HG03565 (cell line): ENCODE data around the gene LRMDA.

ENCODE experiments used
- ATAC-seq: cut with Tn5 transposase; IDR thresholded peaks from one replicate; pipeline ENCODE4 v1.9.1; 2021; ENCODE audit warnings: mild to moderate bottlenecking, moderate library complexity; ENCODE audit not compliant: unreplicated experiment

The LRMDA gene

DNA sequence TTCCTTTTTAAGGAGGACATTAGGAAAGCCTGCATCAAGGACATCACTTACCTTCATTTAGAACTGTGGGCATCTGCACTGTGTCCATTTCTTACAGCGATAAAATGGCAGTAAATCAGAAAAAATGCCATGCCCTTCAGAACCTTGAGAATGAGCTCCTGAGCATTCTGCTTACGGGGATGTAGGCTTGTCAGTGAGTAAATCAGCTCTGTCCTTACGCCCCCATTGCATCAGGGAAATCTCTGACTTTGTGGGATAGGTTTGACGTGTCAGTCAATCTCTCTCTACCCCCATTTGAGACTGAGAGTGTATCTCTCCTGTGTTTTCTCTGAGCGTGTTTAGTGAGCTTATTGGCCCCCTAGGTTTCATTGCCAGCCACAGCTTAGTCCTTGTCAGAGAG, 837.1 kb downstream of the LRMDA start:
- no peak for ATAC-seq

DNA sequence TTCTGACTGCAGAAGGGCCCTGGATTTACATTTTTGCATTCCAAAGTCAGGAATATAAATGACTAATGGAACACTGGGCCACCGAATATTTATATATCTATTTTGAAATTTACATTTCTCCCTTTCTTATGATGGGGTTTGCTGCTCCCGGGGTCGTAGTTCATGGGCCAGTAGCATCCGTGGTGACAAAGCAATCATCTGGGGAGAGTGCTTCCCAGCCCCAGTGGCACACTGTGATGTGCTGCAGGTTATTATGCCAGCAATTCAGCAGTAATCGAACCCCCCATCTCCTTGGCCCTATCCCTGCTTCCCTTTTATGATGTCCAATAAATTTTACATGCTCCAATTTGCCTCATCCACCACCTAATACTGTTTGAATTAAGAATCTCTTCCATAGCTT, 837.5 kb downstream of the LRMDA start:
- ATAC-seq, result no peak

DNA sequence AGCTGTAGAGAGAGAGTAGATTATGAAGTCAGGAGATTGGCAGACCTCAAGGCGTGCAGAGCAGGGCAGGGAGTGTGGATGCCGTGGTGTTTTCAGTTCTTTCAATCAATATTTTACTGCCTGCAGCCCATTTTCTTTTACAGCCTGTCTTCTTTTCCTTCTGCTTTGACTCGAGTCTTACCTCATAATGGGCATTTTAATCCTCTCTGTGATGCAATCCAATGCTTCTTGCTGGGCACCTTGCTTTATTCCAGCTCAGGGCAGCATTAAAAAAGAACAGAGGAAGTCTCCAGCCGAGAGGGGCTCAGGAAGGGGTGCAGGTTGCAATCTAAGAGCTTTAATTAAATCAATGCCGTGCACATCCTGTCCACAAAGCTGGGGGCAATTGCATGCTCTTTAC, 839.0 kb downstream of the LRMDA start:
- no peak for ATAC-seq

DNA sequence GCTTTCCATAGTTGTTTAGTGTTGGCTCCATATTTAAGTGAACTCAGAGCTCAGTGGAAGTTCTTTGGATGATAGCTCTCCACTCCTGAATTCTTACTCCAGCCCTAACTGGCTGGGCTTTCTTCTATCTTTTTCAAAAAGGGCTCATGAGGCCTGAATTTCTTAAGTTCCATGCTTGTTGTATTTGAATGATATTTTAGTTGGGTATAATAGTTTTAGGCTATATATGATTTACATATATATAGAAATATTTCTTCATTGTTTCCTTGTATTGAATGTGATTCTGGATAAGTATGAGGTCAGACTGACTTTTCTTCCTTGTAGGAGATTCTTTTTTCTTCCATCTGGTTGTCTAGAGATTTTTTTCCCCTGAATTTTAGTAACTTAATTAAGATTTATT, 843.5 kb downstream of the LRMDA start:
- ATAC-seq, result no peak

DNA sequence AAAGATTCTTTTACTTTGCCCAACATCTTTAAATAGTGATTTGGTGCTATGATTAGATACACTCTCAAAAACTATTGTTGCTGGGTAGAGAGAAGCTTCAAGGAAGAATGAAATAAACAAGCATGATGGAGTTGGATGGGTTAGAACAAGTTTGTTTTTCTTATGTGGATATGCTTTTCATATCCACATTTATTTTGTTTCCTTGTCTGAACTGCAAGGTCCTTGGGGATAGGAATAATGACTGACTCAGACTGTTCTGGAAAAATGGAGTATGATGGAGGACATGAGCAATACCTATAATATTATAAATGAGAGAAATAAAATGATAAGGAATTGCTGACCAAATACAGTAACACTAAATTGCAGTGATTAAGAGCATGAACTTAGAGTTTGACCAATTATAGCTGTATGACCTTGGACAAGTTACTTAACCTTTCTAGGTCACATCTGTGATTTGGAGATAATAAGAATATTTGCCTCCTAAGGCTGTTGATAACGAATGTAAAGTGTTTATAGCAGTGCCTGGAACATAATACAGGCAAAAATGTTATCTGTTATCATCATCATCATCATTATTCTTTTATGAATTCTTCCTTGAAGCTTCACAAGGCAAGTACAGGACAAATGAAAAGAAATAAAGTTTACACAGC, 847.5 kb downstream of the LRMDA start:
- ATAC-seq, result no peak

DNA sequence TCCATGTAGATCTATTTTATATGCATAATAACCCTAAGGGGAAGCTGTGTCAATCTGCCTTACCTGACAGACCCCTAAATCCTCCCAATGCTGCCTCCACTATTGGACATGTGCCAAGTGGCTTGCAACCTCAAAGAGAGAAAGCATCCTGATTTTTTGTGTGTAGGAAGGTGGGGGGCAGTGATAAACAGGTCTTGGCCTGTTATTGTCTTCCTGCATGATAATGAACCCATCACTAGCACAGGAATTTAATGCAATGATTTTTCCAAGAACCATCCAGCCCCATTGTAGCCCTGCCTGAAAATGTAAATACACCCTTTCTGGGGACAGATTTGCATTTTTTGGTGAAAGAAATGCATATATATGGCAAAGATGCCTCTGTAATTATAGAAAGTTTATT, 850.2 kb downstream of the LRMDA start:
- ATAC-seq, result no peak

DNA sequence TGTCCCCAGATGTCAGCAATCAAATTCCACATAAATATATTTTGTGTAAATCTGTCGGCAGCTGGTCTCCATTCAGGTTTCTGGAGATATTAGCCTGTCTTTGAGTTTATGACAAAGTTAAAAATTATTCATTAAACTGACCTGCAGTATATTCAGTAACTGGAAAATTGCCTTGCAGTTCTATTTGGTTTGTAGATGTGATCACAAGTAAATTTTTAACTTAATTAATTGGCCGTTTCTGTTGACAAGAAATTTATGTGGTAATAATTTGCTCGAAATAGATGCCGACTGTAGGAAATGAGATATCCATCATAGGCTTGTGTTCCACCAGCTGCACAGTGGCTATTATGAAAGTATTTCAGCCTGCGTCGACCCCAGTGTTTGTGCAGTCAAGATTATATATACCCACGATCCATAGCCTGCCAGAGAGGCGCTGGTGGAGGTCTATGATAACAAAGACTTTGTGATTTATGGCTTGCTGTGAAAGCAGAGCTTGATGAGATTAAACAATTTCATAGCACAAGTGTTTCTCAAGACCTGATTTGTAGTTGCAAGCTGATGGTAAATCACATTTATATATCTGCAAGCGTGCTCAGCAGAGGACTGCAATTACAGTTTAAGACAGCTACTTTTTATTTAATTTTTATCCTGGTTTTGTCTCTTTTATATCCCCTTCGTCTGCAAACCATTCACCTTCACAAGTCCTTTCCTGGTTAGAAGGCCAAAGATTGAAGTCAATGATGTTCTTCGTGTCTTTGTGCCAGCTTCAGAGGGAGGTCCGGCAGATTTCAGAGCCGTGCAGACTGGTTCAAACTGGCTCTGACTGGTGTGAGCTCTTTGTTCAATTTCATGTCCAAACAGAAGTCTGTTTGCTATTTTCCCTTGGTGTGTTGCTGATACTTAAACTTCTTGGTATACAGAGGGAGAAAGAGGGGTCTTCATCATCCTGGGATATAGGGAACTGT, 850.9 kb downstream of the LRMDA start:
- ATAC-seq, result no peak

DNA sequence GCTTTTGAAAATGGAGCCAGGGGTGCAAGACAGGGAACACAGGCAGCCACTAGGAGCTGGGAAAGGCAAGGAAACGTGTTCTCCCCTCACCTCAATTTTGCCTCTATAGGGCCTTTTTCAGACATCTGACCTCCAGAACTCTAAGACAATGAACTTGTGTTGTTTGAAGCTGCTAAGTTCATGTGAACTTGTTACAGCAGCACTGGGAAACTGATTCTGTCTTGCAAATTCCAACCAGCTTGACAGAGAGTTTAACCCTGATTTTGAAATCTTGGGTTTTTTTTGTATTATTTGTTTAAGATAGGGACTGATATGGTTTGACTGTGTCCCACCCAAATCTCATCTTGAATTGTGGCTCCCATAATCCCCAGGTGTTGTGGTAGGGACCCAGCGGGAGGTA, 852.9 kb downstream of the LRMDA start:
- ATAC-seq, result no peak

DNA sequence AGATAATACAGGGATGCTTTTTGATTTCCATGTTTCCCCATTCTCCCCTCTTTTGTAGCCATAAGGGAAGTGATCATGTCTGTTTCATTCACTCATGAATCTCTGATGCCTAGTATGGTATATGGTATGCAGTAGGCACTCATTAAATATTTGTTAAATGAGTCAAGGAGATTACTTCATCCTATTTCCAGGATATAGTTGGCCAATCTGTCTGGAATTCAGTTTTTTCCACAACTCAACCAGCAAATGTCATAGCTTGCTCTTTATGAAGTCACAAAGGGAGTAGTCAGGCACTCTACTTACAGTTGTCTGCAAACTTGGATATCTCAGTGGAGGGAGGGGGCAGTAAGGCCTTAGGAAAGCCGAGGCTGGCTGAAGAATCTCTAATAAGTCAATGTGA, 853.6 kb downstream of the LRMDA start:
- ATAC-seq, result no peak

DNA sequence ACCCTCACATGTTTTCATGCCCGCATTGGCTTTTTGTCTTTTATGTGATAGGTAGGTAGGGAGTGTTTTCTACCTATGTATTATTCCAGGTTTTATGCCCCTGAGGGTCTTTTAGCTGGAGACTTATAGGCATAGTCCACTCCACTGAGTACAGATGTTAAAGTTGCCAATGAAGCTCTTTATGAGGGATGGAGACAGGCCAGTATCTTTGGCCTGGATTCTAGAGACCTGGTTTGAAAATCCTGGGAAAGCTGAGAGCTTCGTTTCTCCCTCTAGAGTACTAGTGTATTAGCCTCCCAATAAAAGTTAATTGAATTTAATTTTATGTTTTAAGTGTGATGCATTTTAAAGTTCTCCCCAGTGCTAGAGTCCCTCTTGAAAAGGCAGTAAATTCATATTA, 854.1 kb downstream of the LRMDA start:
- no peak for ATAC-seq

DNA sequence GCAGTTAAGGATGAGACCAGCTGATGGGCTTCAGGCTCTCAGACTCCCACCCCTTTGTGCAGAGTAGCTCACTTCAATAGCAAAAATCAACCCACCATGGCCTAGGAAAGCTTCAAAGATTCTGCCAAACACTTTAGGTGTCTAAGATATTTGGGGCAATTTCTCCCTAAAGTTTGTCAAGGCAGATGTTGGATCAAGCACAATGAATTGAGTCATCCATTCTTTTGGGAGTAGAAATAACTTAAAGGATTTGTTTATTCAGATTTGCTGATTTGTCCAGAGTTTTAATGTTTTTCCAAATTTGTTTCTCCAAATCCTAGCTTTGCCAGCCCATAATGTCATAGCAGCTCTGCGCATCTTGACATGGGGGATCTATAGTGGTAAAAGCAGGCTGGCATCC, 855.1 kb downstream of the LRMDA start:
- ATAC-seq, result no peak

DNA sequence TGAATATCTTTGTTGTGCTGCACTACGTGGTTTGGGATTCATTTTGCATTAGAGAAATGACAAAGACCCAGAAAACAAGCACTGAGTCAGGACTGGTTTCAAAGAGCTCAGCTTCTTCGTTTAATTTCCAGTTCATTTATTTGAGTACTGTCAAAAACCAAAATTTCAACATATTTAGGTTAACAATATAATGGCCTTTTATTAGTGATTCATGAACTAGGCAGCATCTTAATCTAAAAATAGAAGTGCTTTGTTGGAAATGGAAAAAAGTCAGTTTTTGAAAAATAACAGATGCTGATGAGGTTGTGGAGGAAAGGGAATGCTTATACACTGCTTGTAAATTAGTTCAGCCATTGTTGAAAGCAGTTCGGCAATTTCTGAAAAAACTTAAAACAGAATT, 856.4 kb downstream of the LRMDA start:
- ATAC-seq, result no peak

DNA sequence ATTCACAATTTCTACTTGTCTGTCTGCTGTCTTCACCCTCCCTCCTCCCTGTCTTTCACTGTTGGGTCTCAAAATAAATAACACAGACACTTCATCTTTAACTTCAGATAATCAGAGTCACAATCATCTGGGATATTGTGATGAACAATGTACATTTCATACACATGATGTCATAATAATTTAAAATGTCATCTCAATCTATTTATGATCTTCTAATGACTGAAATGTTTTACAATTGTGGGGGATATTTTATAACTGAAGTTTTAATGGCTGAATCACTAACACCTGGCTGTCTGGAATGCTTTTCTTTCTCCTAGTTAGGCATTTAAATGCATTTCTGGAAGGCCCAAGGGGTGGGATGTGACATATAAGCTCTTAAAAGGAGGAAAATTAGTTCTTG, 859.8 kb downstream of the LRMDA start:
- no peak for ATAC-seq

DNA sequence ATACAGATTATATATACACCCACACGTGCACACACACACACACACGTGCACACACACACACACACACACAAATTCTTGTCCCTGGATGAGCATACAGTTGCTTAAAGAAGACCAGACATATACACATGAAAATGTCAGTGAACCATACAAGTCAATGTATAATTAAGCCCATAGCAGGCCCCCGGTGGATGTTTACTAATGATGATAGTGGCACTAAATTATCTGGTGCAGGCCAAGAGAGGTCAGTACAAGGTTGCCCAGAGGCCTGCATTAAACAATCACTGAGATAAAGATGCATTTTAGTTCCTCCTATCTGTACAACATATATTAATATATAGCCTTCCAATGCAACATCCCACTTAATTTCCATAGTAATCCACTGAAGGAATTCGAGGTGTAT, 860.5 kb downstream of the LRMDA start:
- no peak for ATAC-seq

DNA sequence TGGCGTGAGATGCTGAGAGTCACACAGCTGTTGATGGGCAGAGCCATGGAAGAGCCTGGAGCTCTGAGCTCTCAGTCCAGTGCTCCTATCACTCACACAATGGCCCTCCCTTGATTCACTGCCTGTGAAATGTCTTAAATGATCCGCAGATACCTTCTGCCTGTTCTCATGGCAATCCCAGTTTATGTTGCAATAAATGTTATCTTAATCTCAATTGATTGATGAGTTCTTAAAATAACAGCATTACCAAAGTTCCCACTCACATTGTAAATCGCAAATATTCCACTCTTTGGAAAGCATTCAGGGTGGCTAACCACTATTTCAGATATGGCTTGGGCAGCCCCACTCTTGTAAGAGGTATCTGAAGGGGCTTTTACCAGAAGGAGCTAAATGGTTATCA, 865.5 kb downstream of the LRMDA start:
- no peak for ATAC-seq

DNA sequence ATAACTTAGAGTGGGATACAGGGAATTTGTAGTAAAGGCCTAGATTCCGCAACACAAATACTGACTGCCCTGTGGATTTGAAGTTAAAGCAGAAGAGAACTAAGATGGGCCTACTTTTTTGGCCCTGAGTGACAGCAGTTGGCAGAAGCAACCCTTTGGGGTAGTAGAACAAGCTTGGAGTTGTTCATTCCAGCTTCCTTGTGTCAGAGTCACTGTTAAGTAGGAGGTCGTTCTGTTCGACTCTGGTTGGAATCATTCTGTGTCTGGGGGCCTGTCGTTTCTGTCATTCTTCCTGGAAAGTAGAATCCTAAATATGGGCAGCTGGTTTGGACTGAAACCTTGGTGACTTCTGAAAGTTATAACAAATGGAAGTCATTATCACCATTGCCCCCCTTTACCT, 865.9 kb downstream of the LRMDA start:
- no peak for ATAC-seq

DNA sequence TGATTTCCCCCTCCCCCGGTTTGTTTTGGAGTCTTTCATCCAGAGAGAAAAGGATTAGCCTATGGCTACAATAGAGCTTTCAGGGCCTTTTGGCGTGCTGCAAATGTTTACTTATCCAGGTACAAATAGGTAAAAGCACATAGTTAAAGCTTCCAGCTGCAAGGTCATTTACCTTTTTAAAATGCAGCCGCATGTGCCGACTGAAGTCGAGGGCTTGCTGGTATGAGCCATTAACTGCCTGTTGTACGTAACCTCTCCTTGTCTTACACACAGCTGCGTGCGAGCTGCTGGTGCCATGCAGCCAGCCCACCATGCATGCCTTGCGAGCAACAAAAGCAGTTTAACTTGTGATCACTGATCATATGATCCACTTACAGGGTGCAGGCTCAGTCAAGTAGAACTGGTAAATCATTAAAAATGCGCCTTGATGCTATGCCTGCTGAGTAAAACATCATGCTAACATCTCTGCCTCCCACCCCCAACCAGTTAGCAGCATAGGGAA, 866.4 kb downstream of the LRMDA start:
- ATAC-seq, result no peak

DNA sequence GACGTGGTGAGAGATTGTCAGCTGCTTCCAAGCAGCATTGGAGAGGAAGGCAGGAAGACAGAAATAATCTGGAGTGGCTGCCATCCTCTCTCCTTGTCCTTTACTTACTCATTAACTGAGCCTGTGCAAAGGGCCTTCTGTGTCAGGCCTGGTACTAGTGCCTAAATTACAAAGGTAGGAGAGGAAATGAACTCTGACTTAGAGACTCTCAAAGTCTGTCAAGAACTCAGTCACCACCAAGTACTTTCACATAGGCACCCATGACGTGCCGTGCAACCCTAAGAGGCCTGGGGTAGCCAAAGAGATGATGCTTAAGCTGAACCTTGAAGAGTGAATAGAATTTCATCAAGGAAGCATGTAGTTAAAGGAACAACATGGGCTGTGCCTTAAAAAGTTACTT, 866.9 kb downstream of the LRMDA start:
- no peak for ATAC-seq

DNA sequence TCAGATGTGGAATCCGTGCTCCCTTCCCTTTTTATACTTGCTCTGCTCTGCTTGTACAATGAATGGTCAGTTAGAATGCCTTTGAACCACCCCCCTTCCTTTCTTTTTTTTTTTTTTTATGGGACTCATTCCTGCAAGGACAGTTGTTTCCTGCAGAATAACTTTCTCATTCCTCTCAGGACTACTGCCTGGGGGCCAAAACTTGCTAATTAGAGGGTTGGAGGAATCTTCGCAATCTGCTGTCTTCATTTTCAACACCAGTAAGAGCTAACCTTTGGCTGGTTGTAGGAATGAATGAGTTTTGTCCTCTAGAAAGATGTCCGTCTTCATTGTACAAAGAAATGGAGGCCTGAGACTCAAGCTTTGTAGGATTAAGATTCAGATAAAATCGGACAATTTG, 868.1 kb downstream of the LRMDA start:
- ATAC-seq, result no peak

DNA sequence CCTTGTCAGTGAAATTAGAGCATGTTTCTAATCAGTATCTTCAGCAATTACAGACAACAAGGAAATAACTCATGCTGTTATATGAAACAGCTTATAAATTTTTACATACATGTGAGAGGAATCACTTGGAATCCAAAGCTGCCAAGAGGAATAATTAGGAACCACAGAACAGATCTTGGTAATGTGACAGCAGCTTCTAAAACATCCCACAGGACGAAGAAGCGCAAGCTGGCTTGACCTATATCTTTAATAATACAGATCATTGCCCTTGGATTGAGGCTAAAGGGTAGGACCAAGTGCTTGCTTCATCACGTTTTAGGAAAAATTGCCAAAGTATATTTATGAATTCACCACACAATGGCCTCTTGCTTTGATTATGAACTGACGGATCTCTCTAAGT, 869.8 kb downstream of the LRMDA start:
- no peak for ATAC-seq

DNA sequence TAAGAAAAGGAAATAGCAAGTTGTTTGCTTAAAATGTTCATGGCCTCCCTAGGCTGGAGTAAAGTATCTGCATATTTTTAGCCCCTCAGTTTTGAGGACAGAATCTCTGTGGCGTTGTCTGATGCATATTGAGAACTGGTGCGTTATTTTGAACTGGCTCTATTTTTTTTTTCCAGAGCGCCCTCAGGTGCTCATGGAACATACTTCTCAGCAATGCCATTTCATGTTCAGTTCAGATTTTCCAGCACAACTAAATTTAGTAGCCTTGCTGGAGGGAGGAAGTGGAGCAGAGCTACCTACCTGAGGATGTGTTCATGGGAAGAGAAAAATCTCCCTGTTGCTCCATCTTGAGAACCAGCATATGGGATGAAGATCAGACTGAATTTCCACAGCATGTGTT, 870.5 kb downstream of the LRMDA start:
- ATAC-seq, result no peak

DNA sequence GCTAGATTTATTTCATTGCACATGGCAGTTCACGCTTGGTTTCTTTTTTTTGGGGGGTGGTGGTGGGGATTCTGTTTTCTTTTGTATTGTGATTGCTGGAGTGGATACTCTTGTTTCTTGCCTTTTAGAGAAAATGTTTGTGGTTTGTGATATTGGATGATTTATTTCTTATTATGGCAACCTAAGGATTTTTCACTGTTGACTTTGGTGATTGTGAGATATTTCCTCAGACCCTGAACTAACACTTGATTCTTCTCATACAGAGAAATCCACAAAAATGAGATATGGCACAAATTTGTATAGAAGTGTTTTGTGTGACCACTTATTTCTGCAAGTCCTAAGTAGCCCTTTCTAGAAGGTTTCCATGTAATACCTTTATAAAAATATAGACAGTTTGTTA, 871.1 kb downstream of the LRMDA start:
- ATAC-seq, result no peak
